Liver (tissue), 9 donors: ENCODE data around the gene LRRC70. TPM values are rescaled to one million over a fixed set of nuclear protein-coding genes. Genes with fewer than 3 reads are reported as not detected.

ENCODE experiments used
- DNase-seq: peaks from one replicate; pipeline ENCODE4 v3.0.0-alpha.2; 2017; ENCODE audit warnings: low spot score
- H3K27ac ChIP-seq, 2 donors: one replicate each; pipeline ENCODE4 v1.7.0; 2013; ENCODE audit warnings: inconsistent platforms in 2 of 2, low read length in 2 of 2, control low read depth in 1 of 2, low read depth in 1 of 2, mild to moderate bottlenecking in 1 of 2
- H3K27me3 ChIP-seq, 4 donors: one replicate each; pipeline versions ENCODE4 v1.6.1 to v1.7.0; 2013; ENCODE audit warnings: low read length in 3 of 4, inconsistent platforms in 1 of 4, mild to moderate bottlenecking in 1 of 4, moderate library complexity in 1 of 4; ENCODE audit not compliant: control insufficient read depth in 4 of 4, insufficient read depth in 4 of 4
- H3K36me3 ChIP-seq, 4 donors: one replicate each; pipeline versions ENCODE4 v1.6.1 to v1.7.0; 2013; ENCODE audit warnings: low read length in 3 of 4, mild to moderate bottlenecking in 3 of 4, low read depth in 1 of 4, moderate library complexity in 1 of 4; ENCODE audit not compliant: control insufficient read depth in 4 of 4, insufficient read depth in 3 of 4
- H3K4me1 ChIP-seq, 4 donors: one replicate each; pipeline versions ENCODE4 v1.6.1 to v1.7.0; 2013; ENCODE audit warnings: low read length in 3 of 4, mild to moderate bottlenecking in 3 of 4, moderate library complexity in 1 of 4; ENCODE audit not compliant: control insufficient read depth in 4 of 4, insufficient read depth in 4 of 4
- H3K4me3 ChIP-seq, 3 donors: one replicate each; pipeline versions ENCODE4 v1.6.1 to v1.7.0; 2013; ENCODE audit warnings: low read length in 3 of 3, control low read depth in 1 of 3, low read depth in 1 of 3, mild to moderate bottlenecking in 1 of 3
- H3K9ac ChIP-seq, 2 donors: one replicate each; pipeline ENCODE4 v1.7.0; 2013; ENCODE audit warnings: low read length in 2 of 2, mild to moderate bottlenecking in 2 of 2, moderate library complexity in 2 of 2, control low read depth in 1 of 2, low read depth in 1 of 2
- H3K9me3 ChIP-seq, 4 donors: one replicate each; pipeline versions ENCODE4 v1.6.1 to v1.7.0; 2013; ENCODE audit warnings: low read length in 3 of 4; ENCODE audit not compliant: control insufficient read depth in 4 of 4
- EGR1 ChIP-seq, 2 donors: IDR thresholded peaks; 2 replicates each; pipeline ENCODE4 v1.6.1; 2016 to 2018; ENCODE audit warnings: antibody characterized with exemption in 2 of 2, low read depth in 2 of 2
- FOXA1 ChIP-seq: IDR thresholded peaks from 2 replicates; pipeline ENCODE4 v1.6.1; 2016; ENCODE audit warnings: antibody characterized with exemption
- FOXA2 ChIP-seq: IDR thresholded peaks from 2 replicates; pipeline ENCODE4 v1.6.1; 2016; ENCODE audit warnings: antibody characterized with exemption
- GABPA ChIP-seq, 2 donors: IDR thresholded peaks in 1 of 2; conservative IDR thresholded peaks in 1 of 2; 2 replicates each; pipeline ENCODE4 v1.6.1; 2016; ENCODE audit warnings: antibody characterized with exemption in 2 of 2, mild to moderate bottlenecking in 1 of 2, moderate library complexity in 1 of 2
- HNF4A ChIP-seq, 2 donors: conservative IDR thresholded peaks; 2 replicates each; pipeline ENCODE4 v1.6.1; 2016; ENCODE audit warnings: antibody characterized with exemption in 2 of 2, mild to moderate bottlenecking in 2 of 2
- JUND ChIP-seq, 2 donors: IDR thresholded peaks; 2 replicates each; pipeline ENCODE4 v1.6.1; 2016; ENCODE audit warnings: antibody characterized with exemption in 2 of 2
- MAX ChIP-seq: IDR thresholded peaks from 2 replicates; pipeline ENCODE4 v1.6.1; 2016; ENCODE audit warnings: antibody characterized with exemption
- NR2F2 ChIP-seq: IDR thresholded peaks from 2 replicates; pipeline ENCODE4 v1.6.1; 2016; ENCODE audit warnings: antibody characterized with exemption
- RAD21 ChIP-seq, 2 donors: IDR thresholded peaks; 2 replicates each; pipeline ENCODE4 v1.6.1; 2016; ENCODE audit warnings: antibody characterized with exemption in 2 of 2, mild to moderate bottlenecking in 2 of 2
- REST ChIP-seq: IDR thresholded peaks from 2 replicates; pipeline ENCODE4 v1.6.1; 2016; ENCODE audit warnings: antibody characterized with exemption, mild to moderate bottlenecking
- RXRA ChIP-seq, 2 donors: IDR thresholded peaks; 2 replicates each; pipeline ENCODE4 v1.6.1; 2017 to 2018; ENCODE audit warnings: antibody characterized with exemption in 2 of 2, mild to moderate bottlenecking in 1 of 2
- SP1 ChIP-seq: IDR thresholded peaks from 2 replicates; pipeline ENCODE4 v1.6.1; 2018; ENCODE audit warnings: antibody characterized with exemption, mild to moderate bottlenecking
- WGBS: extraction: QIAGEN DNeasy Blood & Tissue Kit; methylation state at CpG from one replicate; pipeline ENCODE4 v1.1.7; 2013; 5-methylcytosine and 5-hydroxymethylcytosine counted together
- polyA plus RNA-seq, 2 donors: library from polyadenylated mRNA; stranded (reverse) in 1 of 2; unstranded in 1 of 2; fragments of 200-250 nt in 1 of 2; fragments of >200 nt in 1 of 2; fragmentation: Nextera tagmentation in 1 of 2; extraction: Ambion mirVana in 1 of 2; gene quantifications; one replicate each; pipeline versions ENCODE4 v1.2.1 to v1.2.3, GENCODE V29; 2013 to 2015
- total RNA-seq, 2 donors: library from RNA; depleted of rRNA; stranded (reverse); fragments of >200 nt; gene quantifications; one replicate each; pipeline ENCODE4 v1.2.3, GENCODE V29; 2014
- TF ChIP-seq, protein P1 (sequence below): IDR thresholded peaks from 2 replicates; pipeline ENCODE4 v1.6.1; 2016; ENCODE audit warnings: antibody characterized with exemption
- TF ChIP-seq, protein P2 (sequence below): IDR thresholded peaks from 2 replicates; pipeline ENCODE4 v1.6.1; 2016; ENCODE audit warnings: antibody characterized with exemption
- TF ChIP-seq, protein P3 (sequence below): fragments of 150-350 bp; IDR thresholded peaks from 2 replicates; pipeline ENCODE4 v1.5.1; 2017; ENCODE audit warnings: improper control_type of control experiment, low read depth, low read length; ENCODE audit not compliant: missing input control
- donor health status: healthy.
- donor health status: healthy.
- donor health status: healthy.
- donor health status: healthy.
- donor health status: healthy.

The LRRC70 gene
- total and polyA plus RNA-seq, 4 donors: 0.66 to 2.8 (median 1.7) TPM

DNA sequence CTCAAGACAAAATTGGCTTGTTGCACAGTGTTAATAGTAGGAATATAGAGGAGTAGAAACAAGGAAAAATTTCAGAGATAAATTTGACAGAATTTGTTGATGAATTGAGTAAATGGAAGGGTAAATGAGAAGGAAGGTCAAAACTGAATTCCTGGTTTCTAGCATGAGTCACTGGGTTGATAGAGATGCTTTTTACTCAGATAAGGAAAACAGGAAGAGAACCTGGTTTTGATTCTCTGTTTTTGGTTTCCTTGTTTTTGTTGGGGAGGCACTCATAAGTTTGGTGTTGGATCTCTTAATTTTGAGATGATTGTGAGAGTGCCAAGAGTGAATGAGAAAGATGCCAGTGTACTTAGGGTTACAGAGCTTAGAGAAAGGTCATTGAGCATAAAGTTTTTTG, 7.1 kb downstream of the LRRC70 start:
- no peak for TF ChIP-seq EGR1 (IDR thresholded peaks at IDR 0.05; ENCODE audit: low read depth in 2 of 2)
- TF ChIP-seq, protein P1, sequence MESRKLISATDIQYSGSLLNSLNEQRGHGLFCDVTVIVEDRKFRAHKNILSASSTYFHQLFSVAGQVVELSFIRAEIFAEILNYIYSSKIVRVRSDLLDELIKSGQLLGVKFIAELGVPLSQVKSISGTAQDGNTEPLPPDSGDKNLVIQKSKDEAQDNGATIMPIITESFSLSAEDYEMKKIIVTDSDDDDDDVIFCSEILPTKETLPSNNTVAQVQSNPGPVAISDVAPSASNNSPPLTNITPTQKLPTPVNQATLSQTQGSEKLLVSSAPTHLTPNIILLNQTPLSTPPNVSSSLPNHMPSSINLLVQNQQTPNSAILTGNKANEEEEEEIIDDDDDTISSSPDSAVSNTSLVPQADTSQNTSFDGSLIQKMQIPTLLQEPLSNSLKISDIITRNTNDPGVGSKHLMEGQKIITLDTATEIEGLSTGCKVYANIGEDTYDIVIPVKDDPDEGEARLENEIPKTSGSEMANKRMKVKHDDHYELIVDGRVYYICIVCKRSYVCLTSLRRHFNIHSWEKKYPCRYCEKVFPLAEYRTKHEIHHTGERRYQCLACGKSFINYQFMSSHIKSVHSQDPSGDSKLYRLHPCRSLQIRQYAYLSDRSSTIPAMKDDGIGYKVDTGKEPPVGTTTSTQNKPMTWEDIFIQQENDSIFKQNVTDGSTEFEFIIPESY: no peak

DNA sequence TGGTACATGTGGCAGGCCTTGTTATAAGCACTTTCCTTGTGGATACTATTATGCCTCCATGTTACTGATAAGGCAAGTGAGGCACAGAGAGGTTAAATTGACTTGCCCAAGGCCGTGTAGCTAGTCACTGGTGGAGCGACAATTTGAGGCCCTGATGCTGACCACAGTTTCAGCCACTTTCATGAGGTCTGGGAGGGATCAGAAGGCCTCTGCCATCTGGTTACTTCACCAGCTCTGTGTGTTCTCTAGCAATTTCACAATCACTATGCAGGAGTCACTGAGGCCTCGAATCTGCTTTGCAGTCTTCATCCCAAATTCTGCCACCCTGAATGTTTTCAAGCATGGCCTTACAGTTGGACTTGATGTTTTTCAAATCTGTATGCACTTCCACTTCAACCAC, 9.1 kb downstream of the LRRC70 start:
- Histone ChIP-seq H3K27me3 (no peaks in the 10 kb centered on the region), H3K36me3 (no peaks in the 10 kb centered on the region), H3K4me1 (peaks cover 3 to 17% (median 17%) of the 10 kb centered on the region in 4 donors), H3K9ac (no peak overlapping the region), H3K9me3 (no peaks in the 10 kb centered on the region), H3K27ac (no peak overlapping the region), H3K4me3 (no peak overlapping the region)
- 41% methylated on average over 3 of the region's 3 CpGs for WGBS
- no peak for DNase-seq
- TF ChIP-seq HNF4A (conservative IDR thresholded peaks at IDR 0.05) (peak; percentile 8 to 31), RXRA (IDR thresholded peaks at IDR 0.05) (peak in 1 of 2 donors; percentile 46)
- TF ChIP-seq, protein P1: no peak

More for the DNA sequence above, 7.1 kb downstream of the LRRC70 start:
- Histone ChIP-seq H3K4me3 (no peak overlapping the region), H3K27me3 (no peaks in the 10 kb centered on the region), H3K36me3 (peaks cover 0 to 3% (median 0%) of the 10 kb centered on the region in 4 donors), H3K9me3 (no peaks in the 10 kb centered on the region), H3K27ac (no peak overlapping the region), H3K9ac (no peak overlapping the region), H3K4me1 (peaks cover 3 to 17% (median 17%) of the 10 kb centered on the region in 4 donors)
- no peak for DNase-seq

GRCh38 chr5:62588668-62589067, 10.0 kb downstream of the LRRC70 start:
- 65% methylated on average over 4 of the region's 4 CpGs for WGBS
- Histone ChIP-seq H3K27ac (peak overlapping the region; percentile 19 to 38), H3K36me3 (no peaks in the 10 kb centered on the region), H3K4me3 (no peak overlapping the region), H3K4me1 (peaks cover 3 to 17% (median 17%) of the 10 kb centered on the region in 4 donors), H3K9ac (no peak overlapping the region), H3K27me3 (no peaks in the 10 kb centered on the region), H3K9me3 (no peaks in the 10 kb centered on the region)
- no peak for DNase-seq
- TF ChIP-seq SP1: peak; percentile 68
- peak in 1 of 2 donors; percentile 28 for TF ChIP-seq RAD21 (IDR thresholded peaks at IDR 0.05)
- peak; percentile 84 to 85 for TF ChIP-seq HNF4A (conservative IDR thresholded peaks at IDR 0.05)
- TF ChIP-seq FOXA2: peak; percentile 59
- peak; percentile 87 to 89 for TF ChIP-seq RXRA (IDR thresholded peaks at IDR 0.05)
- TF ChIP-seq MAX: peak; percentile 65
- TF ChIP-seq, protein P2, sequence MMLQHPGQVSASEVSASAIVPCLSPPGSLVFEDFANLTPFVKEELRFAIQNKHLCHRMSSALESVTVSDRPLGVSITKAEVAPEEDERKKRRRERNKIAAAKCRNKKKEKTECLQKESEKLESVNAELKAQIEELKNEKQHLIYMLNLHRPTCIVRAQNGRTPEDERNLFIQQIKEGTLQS: no peak
- peak; percentile 54 for TF ChIP-seq REST
- TF ChIP-seq, protein P1: peak; percentile 14
- no peak for TF ChIP-seq NR2F2
- peak in 1 of 2 donors; percentile 20 for TF ChIP-seq GABPA (IDR thresholded peaks at IDR 0.05 in 1 of 2, conservative IDR thresholded peaks at IDR 0.05 in 1 of 2)
- TF ChIP-seq FOXA1: peak; percentile 51
- no peak for TF ChIP-seq EGR1 (IDR thresholded peaks at IDR 0.05; ENCODE audit: low read depth in 2 of 2)
- TF ChIP-seq JUND (IDR thresholded peaks at IDR 0.05): peak in 1 of 2 donors; percentile 66
- TF ChIP-seq, protein P3, sequence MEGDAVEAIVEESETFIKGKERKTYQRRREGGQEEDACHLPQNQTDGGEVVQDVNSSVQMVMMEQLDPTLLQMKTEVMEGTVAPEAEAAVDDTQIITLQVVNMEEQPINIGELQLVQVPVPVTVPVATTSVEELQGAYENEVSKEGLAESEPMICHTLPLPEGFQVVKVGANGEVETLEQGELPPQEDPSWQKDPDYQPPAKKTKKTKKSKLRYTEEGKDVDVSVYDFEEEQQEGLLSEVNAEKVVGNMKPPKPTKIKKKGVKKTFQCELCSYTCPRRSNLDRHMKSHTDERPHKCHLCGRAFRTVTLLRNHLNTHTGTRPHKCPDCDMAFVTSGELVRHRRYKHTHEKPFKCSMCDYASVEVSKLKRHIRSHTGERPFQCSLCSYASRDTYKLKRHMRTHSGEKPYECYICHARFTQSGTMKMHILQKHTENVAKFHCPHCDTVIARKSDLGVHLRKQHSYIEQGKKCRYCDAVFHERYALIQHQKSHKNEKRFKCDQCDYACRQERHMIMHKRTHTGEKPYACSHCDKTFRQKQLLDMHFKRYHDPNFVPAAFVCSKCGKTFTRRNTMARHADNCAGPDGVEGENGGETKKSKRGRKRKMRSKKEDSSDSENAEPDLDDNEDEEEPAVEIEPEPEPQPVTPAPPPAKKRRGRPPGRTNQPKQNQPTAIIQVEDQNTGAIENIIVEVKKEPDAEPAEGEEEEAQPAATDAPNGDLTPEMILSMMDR: peak; percentile 4
